Adipose tissue (tissue), 3 donors: Measurements from ENCODE around the gene HOMER3. TPM values are rescaled to one million over a fixed set of nuclear protein-coding genes. Genes with fewer than 3 reads are reported as not detected.
"Not testable (repeated sequence)": the region's sequence is repeated elsewhere in the genome, so short reads cannot be mapped to it uniquely, and the experiment has no call there.

ENCODE experiments used
- H3K27ac ChIP-seq: one replicate; pipeline ENCODE4 v1.5.1; 2013; ENCODE audit warnings: low read depth, low read length
- WGBS, 3 donors: extraction: QIAGEN DNeasy Blood & Tissue Kit; methylation state at CpG; one replicate each; pipeline ENCODE4 v1.1.7; 2013; 5-methylcytosine and 5-hydroxymethylcytosine counted together
- polyA plus RNA-seq, 3 donors: library from polyadenylated mRNA; stranded (reverse); fragments of 200-250 nt; gene quantifications; one replicate each; pipeline ENCODE4 v1.2.3, GENCODE V29; 2013
- donor health status: healthy with polysubstance abuse.
- donor health status: Bipolar disorder and iron deficiency.
- donor health status: healthy.

HOMER3 gene
- polyA plus RNA-seq, 3 donors = 5.7 to 44.3 (median 16.3) TPM

GRCh38 chr19:18933297-18933696 lies 7.7 kb downstream of the HOMER3 start:
- H3K27ac ChIP-seq = no peak overlapping the region
- WGBS, 3 donors = 87 to 89% (median 87%) methylated on average over 13 of the region's 13 CpGs

DNA sequence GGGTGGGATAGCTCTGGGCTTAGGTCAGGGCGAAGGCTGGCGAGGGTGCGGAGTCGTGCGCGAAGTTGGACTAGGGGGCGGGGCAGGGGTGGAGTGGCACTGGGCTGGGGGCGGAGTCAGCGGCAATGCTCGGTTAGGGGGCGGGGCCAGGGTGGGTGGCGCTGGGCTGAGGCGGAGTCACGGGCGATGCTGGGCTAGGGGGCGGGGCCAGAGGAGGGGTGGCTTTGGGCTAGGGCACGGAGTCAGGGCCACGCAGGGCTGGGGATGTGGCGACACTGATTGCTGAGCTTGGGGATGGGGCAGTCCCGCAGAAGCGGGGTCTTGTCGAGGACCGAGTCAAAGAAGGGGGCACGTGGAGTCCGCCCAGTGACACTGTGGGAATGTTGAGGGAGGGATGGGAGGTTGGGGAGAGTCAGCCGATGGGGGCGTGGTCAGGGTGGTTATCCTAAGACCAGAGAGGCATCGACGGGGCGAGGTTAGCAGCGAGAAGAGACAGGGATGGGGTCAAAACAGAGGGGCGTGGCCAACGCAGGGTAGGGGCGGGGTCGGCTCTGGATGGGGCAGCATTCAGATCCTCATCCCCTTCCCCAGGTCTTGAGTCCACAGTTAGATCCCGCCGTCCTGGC lies 8.7 kb downstream of the HOMER3 start:
- no peak overlapping the region for H3K27ac ChIP-seq
- WGBS, 3 donors = 12 to 41% (median 28%) methylated on average over 32 to 37 of the region's 37 CpGs

DNA sequence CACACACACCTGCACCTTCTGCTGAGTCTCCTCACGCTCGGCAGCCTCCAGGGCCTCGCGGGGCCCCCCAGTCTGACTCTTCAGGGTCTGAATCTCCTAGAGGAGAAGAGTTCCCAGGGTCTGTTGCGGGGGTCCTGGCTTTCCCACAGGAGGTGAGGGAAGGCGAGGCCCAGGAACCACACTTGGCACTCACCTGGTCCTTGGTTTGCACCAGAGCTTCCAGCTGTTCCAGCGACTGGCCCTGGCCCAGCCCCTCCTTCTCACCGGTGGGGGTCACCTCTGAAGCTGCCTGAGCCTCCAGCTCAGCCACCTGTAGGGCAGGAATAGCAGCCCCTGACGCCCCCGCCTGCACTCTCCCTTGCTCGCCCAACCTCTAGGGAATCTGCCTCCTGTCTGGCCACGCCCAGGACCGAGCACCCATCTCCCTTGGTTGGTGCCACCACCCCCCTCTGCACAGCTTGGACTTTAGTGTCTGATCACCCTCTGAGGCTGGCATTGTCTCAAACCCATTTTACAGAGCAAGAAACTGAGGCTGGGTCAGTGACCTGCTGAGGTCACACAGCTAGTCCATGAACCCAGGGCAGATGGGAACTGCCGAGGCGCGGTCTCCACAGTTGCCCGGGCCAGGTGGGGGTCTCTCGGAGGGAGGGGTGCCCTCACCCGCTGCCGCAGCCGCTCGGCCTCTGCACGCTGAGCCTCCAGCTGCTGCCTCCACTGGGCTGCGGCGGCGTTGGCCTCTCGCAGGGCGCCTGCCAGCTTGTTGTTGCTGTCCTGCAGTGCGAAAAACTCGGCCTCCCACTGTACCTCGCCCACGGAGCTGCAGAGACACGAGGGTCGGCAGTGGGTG lies 9.5 kb downstream of the HOMER3 start:
- 79 to 89% (median 86%) methylated on average over 34 of the region's 34 CpGs for WGBS, 3 donors
- no peak overlapping the region for H3K27ac ChIP-seq

- 91 to 93% (median 91%) methylated on average over 17 to 25 of the region's 25 CpGs for WGBS, 3 donors
- H3K27ac ChIP-seq = no peak overlapping the region
Measured at GRCh38 chr19:18929311-18929710, 11.7 kb downstream of the HOMER3 start.

DNA sequence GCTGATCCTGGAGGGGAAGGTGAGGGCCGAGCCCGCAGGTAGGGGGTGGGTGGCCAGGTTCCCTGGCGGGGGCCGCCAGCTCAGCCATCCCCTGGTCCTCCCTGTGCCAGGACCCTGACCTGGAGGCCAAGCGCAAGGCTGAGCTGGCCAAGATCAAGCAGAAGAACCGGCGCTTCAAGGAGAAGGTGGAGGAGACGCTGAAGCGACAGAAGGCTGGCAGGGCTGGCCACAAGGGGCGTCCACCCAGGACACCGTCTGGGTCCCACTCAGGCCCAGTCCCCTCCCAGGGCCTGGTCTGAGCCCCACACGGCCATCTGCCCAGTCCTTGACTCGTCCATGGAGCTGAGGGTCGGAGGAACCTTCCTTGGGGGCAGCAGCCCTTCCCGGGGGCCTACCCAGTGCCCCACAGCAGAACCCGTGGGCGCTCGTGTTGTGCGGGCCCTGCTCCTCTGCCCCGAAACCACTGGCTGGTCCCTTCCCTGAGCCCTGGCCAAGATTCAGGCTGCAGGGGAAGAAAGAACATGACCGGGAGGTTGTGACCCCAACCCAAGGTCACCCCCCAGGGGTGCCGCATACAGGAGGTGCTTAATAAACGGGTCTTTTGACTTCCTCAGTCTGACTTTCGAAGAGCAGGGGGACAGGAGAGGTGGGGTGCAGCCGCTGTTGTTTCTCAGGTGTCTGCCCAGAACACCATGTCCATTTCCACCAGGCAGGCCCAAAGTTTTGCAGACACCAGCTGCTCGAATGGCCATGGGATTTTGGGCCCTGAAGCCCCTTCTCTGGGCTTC lies 12.8 kb downstream of the HOMER3 start:
- 85 to 89% (median 88%) methylated on average over 26 of the region's 26 CpGs for WGBS, 3 donors
- no peak overlapping the region for H3K27ac ChIP-seq

- WGBS, 3 donors = 90 to 95% (median 94%) methylated on average over 15 of the region's 15 CpGs
Measured at GRCh38 chr19:18924684-18925213, 16.3 kb downstream of the HOMER3 start.

GRCh38 chr19:18922228-18922985 lies 18.6 kb downstream of the HOMER3 start:
- no peak overlapping the region for H3K27ac ChIP-seq
- 79 to 85% (median 85%) methylated on average over 26 to 29 of the region's 29 CpGs for WGBS, 3 donors

More at GRCh38 chr19:18924684-18925213, 16.3 kb downstream of the HOMER3 start:
- H3K27ac ChIP-seq = no peak overlapping the region

GRCh38 chr19:18921593-18921992 lies 19.4 kb downstream of the HOMER3 start:
- WGBS, 3 donors = 93 to 97% (median 95%) methylated on average over 17 of the region's 17 CpGs
- no peak overlapping the region for H3K27ac ChIP-seq

DNA sequence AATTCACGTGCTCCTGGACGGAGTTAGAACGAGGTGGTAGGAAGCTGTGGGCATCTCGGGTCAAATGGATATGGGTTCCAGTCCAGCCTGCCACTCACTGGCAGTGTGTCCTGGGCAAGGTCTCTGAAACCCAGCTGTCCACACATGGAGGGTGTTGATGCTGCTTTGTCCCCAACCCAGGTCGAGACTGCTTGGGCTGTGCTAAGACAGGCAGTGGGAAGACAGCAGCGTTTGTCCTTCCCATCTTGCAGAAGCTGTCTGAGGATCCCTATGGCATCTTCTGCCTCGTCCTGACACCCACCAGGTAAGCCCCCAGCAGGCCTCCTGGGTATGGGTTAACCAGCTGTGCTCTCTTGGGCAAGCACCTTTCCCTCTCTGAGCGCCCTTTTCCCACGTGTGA lies 20.6 kb downstream of the HOMER3 start:
- WGBS, 3 donors = 52 to 58% (median 57%) methylated on average over 9 of the region's 9 CpGs
- H3K27ac ChIP-seq = no peak overlapping the region

DNA sequence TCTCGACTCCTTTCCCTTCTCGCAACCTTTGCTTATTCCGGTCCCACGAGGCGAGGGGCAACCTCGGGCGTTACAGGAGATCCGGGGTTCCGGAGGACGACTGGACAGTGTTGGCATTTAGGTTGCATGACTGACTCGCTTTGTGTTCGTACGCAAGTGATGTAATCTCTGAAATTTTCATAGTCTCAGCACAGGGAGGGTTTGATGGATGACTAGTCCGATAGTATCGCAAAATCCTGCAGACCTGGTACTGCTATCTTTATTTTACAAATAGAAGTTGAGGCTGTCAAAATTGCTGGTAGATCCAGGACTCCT lies 21.2 kb downstream of the HOMER3 start:
- 0 to 1% (median 1%) methylated on average over 15 of the region's 15 CpGs for WGBS, 3 donors
- no peak overlapping the region for H3K27ac ChIP-seq

GRCh38 chr19:18919086-18919899 lies 21.7 kb downstream of the HOMER3 start, which contains the start of the genes COPE and DDX49:
TSS of gene COPE (minus strand) at chr19:18919387. CDS start at chr19:18919348, 39 bp downstream.
TSS of gene DDX49 (plus strand) at chr19:18919715. CDS start at chr19:18919742, 27 bp downstream.
- WGBS, 3 donors = 0 to 1% (median 0%) methylated on average over 70 to 72 of the region's 72 CpGs
- peak within 1 kb of the TSS; percentile 35 for H3K27ac ChIP-seq

DNA sequence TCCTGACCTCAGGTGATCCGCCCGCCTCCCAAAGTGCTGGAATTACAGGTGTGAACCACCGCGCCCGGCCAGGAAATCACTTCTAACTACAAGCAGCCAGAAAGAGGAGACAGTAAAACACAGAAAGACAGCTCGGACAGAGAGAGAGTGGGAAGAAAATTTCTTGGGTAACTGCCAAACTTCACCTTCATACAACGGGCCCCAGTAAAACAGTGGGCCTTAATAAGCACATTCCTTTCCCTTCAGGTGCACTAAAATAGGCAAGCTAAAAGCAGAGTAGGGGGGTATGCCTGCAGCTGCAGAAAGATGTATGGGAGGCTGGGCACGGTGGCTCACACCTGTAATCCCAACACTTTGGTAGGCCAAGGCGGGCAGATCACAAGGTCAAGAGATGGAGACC lies 23.4 kb downstream of the HOMER3 start:
- not testable (repeated sequence) for H3K27ac ChIP-seq
- WGBS, 3 donors = 75 to 82% (median 79%) methylated on average over 9 of the region's 9 CpGs

GRCh38 chr19:18915639-18916038 lies 25.4 kb downstream of the HOMER3 start:
- WGBS, 3 donors = 48 to 58% (median 58%) methylated on average over 5 of the region's 5 CpGs
- H3K27ac ChIP-seq = no peak overlapping the region

- 75 to 93% (median 93%) methylated on average over 4 to 5 of the region's 5 CpGs for WGBS, 3 donors
- no peak overlapping the region for H3K27ac ChIP-seq
Measured at GRCh38 chr19:18913466-18913865, 27.6 kb downstream of the HOMER3 start.

DNA sequence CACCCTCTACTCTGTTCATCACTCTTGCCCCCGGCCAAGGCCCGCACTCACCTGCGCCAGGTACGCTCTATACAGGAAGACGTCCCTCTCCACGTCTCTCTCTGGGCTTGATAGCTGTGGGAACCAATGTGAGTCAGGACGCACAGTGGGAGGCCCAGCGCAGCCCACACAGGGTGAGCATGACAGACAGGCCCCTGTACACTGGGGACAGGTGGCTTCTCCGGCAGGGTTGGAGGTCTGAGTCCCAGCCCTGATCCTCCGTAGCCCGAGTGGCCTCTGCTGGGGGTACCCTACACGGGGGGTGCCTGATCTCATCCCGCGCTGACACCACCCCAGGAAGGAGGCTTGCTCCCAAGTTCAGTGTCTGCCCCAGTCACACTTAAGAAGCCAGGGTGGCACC lies 28.1 kb downstream of the HOMER3 start:
- 96 to 97% (median 97%) methylated on average over 14 of the region's 14 CpGs for WGBS, 3 donors
- no peak overlapping the region for H3K27ac ChIP-seq

- no peak overlapping the region for H3K27ac ChIP-seq
- 93 to 95% (median 94%) methylated on average over 19 of the region's 19 CpGs for WGBS, 3 donors
Measured at GRCh38 chr19:18910801-18911436, 30.1 kb downstream of the HOMER3 start.

GRCh38 chr19:18910010-18910409 lies 31.0 kb downstream of the HOMER3 start:
- 86 to 93% (median 92%) methylated on average over 10 of the region's 10 CpGs for WGBS, 3 donors
- no peak overlapping the region for H3K27ac ChIP-seq
